ENCODE results near the gene WDR82.

- TF ChIP-seq CTCF (conservative IDR thresholded peaks at IDR 0.05; ENCODE audit: low read depth, low read length) (no peak), POLR2A (IDR thresholded peaks at IDR 0.05; ENCODE audit: low read depth, low read length) (no peak), RCOR1 (IDR thresholded peaks at IDR 0.05; ENCODE audit: insufficient replicate concordance, low read length) (no peak), RAD21 (IDR thresholded peaks at IDR 0.05; ENCODE audit: low read length) (no peak), ELK1 (IDR thresholded peaks at IDR 0.05; ENCODE audit: borderline replicate concordance, low read depth, low read length) (no peak), CEBPB (IDR thresholded peaks at IDR 0.05; ENCODE audit: low read depth, low read length) (no peak)
Measured at GRCh38 chr3:52240886-52241370, 37.5 kb downstream of the WDR82 start.

Measured in IMR-90 (cell line).